Right forelimb (tissue), 1 donor: Measurements from ENCODE around the gene EVL.

ENCODE experiments used
- DNase-seq: peaks from one replicate; pipeline ENCODE4 v3.0.0-alpha.2; 2018

The EVL gene

DNA sequence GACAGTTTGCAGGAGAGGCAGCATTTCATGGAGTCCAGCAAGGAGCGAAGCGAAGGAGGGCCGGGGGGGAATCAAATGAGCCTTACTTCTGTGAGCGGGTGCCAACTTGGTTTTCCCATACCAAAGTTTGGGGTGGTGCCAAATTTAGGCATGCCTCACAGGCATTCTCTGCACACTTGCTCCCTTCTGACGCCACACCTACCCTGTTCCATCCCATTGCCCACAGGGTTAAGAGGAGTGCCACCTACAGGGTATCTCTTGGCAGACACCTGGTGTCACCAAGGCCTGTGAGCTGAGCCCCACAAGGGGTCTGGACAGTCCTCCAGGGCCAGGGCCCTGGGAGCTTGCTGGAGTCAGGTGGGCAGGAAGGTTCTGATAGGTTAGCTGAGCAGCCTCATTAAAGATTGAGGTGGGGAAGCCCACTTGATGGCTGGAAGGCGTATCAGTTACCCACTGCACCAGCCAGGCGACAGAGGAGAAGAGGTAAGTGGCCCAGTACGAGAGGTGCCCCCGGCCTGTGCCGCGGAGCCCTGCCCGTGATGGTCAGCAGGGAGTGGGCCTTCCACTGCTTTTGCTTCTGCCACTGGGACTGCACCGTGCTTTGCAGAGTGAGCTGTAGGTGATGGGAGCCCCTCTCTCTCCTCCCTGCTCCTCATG lies 49.0 kb downstream of the EVL start:
- DNase-seq = no peak

DNA sequence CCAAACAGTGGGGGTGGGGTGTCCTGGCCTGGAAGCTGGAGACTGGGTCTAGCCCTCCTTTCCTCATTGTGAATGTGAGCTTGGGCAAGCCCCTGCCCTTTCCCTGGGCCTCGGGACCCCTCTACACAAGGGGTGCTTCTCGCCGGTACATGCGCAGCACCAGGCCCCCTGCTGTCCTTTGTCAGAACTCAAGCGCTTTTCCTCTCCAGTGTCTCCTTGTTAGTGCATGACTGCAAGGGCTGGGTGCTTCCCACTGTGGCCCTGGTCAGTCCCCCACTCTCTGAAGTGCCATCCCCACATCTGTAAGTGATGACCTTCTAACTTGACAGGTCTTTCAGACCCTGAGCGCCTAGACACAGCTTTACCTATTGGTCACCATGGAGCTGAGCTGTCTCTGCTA lies 50.0 kb downstream of the EVL start:
- DNase-seq = no peak

DNA sequence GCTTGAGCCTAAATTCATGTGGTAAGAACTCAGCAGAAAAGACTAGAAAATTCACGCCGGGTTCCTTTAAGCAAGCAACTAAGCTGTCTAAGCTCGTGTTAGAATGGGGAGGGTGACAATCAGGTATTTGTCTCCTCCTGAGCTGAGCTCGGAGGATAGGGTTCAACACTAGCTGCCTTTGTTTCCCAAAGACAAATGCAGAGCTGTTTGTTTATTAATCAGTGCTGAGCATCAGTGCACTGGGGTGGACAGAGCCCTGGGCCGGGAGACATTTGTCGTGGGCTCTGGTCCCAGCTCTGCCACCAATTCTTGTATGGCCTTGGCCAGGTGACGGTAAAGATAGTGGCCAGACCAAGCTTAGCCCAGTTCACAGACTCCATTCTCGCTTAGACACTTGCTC lies 50.5 kb downstream of the EVL start:
- no peak for DNase-seq

DNA sequence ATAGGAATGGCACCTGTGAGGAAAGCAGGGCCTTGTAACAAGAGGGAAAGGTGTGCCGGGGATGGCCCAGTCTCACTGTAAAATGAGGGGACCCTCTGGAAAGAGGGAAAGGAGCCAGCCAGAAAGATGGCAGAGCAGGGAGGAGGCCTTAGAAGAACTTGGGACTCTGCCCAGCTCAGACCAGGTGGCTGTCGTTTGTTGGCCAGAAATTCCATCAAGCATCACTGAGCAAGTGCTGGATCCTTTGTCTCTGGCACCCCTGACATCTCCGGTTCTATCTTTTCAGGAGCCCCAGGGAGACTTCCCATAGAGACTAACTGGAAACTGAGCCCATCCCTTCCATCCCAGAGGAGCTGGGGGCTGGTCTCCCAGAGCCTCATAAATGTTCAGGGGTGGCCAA lies 50.9 kb downstream of the EVL start:
- no peak for DNase-seq

DNA sequence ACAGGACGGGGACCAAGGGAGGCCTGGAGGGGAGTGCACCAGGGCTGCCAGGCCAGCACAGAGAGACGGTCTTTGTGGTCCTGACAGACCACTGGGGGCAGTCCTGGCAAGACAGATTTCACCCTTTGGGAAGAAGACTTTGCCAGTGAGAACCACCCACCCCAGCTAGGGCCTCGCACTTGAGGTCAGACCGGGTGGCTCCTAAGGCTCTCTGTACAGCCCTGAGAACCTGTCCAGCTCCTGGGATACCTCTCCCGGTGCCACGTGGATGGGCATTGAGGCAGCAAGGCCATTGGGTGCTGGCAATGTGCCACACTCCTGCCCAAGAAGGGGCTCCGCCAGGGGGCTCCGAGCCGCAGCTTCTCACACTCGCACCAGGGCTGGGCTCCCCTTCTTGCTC lies 51.8 kb downstream of the EVL start:
- DNase-seq = no peak

DNA sequence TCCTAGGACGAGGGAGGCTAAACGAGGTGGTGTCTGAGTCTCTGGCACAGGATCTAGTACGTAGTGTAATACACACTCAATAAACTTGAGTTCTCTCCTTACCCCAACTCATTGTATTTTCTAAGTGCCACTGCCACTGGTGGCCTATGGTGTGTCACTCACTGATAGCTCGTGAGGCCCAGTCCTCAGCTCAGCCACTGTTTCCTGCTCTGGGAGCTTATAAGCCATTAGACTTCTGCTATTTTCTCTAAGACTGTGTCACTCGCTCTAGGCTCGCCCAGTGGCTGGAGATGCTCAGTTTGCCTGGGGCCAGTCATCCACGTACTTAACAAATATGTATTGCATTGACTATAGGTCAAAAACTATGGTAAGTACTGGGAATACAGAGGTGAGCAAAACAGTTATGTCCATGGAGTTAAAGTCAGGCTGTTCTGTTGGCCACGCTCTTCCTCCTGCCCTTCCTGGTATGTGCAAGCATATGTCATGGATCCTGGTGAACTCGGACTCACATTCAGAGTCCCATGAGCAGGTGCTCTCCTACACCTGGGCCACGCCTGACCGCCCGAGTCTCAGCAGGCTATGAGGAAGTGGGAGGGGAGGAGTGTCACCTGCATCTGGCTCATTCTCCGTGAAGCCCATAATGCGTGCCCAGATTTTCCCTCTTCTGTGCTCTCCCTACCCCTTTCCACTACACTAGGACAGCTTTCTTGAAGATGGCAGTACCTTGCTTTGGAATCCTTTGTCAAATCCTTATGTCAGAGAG lies 52.6 kb downstream of the EVL start:
- no peak for DNase-seq

DNA sequence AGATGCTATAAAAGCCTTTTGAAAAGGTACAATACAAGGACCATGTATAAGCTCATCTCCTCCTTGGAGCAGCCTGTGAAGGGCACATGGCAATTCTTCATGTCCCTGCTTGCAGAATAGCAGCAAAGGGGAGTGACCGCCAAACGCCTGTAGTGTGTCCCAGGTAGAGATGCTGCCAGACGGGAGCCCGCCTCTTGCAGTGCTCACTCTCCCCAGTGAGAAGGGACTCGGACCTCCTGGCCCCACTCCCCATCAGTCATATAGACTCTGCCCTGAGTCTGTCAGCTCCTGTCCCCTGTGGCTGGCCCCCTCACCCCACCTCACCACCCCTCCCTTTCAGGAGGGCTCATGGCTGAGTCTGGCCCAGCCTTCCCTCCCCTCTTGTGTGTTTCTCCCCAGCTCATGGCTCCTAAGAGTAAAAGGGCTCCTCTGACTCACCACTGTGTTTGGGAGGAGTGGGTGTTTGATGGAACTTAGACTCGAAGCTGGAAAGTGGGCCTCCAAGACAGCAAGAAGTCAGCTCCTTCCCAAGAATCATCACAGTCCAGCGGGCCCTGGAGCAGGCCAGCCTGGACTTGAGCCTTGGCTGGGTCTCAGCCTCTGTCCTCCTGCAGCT lies 53.3 kb downstream of the EVL start:
- no peak for DNase-seq

DNA sequence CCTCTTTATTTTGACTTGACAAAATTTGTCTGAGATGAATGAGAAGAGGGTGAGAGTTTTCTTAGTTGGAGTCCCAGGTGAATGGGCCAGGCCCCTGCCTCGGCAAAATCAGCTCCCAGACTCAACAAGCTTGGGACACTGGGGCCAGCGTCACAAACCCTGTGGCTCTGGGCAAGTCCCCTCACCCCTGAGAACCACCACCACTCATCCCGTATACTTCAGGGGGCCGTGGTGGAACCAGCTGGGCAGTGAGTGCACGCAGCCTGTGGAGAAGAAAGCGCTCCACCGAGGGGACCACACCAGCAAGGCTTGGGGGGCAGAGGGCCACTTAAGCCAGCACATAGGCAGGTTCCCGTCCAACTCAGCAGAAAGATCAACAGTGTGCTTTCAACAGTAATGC lies 54.0 kb downstream of the EVL start:
- no peak for DNase-seq

DNA sequence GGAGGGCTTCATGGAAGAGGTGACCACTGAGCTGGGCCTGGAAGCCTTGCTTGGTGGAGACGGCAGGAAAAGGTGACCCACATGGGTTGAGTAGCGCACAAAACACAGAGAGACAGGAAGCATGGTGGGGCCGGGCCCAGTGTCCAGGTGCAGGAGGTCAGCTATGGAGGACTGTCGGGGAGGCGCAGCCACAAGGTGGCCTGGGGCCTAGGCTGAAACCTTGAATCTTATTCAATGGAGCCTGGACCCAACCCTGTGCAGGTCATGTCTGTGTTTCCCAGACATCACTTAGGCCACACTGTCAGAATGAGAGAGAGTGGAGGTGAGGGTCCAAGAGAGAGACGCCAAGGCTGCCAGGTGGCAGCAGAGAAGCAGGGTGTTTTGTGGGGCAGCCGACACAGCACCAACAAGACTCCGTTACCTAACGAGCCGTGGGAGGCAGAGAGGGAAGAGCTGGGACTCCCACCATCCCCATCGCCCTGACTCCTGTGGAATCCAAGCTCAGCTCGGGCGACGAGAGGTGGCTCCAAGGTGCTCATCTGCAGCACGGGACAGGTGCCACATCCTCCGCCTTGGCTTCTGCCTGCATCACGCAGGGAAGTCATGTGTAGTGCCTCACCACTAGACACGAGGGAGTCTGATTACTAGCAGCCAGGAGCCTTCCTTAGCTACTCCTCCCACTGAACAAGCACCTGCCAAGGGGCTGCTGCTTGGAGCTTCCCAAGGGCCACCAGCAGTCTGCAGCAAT lies 55.5 kb downstream of the EVL start:
- DNase-seq = no peak

DNA sequence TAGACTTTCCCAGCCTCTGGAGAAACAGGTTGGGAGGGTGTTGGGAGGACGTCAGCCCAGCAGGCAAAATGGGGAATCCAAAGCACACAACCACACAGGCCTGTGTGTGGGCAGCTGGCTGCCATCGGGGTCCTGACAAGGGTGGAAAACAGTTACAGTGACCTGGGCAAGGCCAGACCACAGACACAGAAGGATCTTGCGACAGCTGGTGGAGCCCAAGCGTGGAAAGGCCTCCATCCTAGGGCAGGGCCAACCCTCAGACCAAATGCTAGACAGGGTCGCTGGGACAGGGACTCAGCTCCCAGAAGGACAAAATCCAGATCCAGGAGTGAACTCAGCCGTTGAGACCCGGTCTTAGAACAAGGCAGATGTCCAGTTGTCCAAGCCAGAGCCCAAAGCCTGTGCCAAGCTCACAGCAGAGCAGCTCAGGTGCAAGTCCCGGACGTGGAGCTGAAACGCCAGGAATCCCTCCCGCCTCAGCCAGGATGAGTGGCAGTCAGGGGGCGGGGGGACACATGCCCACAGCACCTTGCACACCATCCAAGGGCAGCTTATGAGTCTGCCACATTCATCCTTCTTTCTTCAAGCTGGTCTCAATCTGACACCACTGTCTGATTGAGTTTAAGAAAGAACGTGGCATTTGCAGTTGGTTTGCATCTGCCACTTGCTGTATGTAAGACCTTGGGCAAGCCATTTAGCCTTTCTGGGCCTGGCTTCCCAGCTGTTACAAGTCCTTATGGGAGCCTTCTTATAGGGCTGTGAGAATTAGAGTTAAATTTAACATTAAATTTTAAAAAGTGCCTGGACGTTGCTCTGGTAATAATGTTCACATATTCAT lies 56.6 kb downstream of the EVL start:
- no peak for DNase-seq

DNA sequence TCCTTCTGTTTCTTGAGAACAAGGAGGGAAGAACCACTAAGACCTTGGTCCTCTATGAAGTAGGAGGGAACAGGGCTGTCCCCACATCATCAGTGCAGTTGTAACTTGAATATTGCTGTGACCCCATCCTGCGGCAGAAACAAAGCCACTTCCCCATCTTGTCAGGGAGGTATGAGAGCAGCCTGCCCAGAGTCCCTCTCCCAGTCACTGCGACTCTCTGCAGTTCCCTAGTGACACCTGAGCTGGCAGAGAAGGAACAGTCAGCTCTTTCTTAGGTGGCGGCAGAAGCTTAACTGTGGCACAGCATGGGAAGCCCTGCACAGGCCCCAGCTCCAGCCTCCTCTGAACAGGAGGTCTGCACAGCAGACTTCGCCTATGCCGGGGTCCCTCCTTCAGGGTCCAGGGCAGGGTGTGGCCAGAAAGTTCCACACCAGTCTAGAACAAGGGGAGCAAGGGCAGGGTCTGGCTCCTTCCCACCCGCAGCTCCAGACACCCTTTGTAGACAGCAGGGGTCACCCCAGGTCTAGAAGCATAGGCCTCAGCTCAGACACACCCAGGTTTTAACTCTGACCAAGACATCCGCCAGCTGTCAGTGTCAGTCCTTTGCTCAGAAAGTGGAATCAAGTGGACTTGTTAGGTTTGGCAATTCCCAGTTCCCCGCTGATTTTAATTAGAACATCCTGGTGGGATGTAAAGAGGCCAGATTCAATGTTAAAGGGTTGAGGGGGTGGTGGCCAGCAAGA lies 57.4 kb downstream of the EVL start:
- DNase-seq = no peak

DNA sequence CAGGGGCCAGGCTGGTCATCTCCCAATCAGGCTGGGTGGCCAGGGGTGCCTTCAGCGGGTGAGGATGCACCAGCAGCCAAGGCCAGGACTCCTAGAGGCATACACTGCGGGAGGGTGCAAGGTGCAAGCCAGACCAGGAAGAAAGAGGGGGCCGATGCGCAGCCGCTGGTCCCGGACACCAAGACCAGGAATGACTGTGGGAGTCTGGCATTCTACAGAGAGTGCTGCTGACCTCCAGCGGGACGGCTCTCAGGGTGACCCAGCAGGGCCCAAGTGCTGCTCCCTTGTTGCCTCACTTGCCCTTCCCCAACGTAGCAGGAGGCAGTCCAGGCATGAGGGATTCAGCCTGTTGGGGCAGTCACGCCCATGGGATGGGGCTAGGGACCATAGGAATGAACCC lies 58.4 kb downstream of the EVL start:
- no peak for DNase-seq

DNA sequence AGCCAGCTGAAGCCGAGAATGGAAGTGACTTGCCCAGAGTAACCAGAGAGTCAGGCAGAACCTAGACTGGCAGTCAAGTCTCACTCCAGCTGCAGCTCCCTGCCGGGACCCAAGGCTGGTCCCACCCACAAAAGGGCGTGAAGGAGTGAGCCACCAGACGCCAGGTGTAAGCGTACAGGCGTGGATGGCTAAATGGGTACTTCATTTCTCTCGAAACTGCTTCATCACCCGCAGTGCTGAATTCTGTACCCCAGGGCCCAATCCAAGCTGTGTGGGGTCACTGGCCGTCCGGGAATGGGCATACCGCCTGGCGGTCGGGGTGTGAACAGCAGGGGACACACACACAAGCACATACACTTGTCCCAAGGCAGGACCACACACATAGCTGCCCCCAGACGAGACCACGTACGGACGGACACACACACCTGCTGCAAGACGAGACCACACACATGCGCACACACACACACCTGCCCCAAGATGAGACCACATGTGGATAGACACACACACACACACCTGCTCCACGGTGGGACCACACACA lies 59.4 kb downstream of the EVL start:
- no peak for DNase-seq

DNA sequence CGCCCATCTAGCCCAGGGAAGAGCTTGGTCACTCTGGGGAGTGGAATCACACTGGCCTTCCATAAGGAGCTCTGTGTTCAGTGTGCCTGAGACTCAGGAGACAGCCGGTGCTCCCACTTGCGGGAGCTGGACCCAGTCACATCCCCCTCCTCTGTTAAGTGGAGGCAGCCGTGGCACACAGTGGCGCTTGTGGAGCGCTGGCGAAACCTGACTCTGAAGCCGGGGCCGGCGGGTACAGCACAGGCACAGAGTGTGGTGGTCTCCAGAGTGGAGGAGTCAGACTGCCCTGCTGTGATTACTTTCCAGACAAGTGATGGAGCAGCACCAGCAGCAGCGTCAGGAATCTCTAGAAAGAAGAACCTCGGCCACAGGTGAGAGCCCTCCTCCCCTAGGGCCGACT lies 61.2 kb downstream of the EVL start:
- DNase-seq = no peak

DNA sequence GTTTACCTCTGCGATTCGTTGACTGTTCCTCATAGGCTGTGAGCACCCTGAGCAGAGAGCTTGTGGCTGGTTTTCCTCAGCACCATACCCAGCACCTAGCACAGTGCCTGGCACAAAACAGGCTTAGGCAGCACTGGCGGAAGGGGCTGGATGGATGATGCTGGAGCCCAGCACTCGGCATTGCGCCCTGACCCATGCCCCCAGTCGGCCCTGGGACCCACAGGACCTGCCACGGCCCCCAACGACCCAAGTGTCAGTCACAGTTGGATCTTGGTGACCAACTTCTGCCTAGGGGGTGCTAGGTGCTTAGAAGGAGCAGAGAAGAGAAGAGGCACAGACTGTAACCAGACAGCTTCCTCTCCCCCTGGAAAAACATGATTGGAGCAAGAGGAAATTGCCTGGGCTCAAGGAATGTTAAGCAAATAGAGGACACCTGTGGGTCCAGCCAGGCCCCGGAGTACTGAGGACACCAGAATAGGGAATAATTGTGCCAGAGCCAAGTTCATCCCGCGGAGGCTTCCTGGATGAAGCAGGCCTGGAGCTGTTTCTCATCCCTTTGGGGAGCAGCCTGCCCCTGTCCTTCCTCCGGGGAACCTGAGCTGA lies 62.7 kb downstream of the EVL start:
- no peak for DNase-seq

DNA sequence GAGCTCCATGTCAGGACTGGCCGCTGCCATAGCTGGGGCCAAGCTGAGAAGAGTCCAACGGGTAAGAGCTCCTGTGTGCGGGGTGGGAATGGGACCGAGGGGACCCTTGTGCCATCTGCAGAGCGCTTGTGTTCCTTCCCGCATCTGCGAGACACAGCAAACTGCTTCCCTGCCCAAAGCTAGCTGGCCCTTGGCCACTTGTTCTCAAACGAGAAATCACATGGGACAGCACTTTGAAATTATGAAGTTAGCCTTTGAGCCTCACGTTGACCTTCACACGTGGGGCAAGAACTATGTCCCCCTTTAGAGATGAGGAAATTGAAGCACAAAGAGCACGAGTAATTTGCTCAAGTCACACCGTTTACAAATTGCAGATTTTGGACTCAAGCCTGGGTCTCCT lies 63.5 kb downstream of the EVL start:
- DNase-seq = no peak

DNA sequence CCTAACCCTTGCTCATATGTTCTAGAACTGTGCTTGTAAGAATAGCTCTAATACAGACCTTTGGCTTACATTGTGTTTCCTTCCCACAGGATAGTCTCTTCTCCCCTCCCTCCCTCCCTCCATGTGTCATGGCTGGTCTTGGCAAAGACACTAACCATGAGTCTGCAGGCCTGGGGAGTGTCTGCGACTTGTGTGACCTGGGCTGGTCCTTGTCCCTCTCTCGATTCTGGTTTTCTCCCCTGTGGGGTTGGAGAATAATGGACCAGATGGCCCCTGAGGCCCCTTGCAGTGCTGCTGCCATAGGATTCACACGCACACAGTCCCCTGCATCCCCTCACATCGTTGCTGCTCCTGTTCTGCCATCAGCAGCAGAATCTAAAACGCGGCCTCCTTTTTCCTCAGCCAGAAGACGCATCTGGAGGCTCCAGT lies 64.0 kb downstream of the EVL start:
- no peak for DNase-seq

DNA sequence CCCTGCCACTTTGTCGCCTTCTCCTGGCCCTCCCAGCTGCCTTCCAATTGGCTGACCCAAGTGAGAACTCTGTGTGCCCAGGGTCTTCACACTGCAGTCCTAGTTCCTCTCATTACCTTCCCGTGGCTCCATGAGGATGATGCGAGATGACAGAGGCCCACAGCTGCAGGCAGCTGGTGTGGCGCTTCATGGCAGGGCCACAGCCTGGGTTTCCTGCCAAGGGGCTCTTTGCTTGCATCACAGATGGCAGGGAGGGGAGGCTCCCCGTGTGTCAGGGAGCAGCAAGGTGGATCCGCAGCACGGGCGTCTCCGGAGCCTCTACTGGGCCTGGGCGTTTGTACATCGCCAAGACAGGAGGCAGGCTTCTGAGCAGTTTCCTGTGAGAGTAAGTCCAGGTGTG lies 65.3 kb downstream of the EVL start:
- no peak for DNase-seq

DNA sequence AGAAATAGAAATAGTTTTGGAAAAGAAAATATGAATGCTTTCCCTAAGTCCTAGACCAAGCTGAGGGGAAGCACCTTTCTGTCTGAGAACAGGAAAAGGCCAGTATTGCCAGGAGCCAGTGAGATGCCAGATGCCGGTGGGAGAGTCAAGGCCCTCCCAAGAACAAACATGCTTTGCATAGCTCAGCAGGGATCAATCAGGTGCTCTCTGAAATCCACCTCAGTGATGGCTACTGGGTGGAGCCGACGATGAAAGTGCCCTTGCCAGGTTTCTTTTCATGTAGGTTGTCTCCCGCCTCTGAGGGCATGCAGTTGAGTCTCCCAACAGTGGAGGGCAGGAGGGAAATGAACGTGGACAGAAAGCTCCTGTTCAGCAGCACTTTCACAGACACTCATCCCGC lies 66.0 kb downstream of the EVL start:
- DNase-seq = no peak

DNA sequence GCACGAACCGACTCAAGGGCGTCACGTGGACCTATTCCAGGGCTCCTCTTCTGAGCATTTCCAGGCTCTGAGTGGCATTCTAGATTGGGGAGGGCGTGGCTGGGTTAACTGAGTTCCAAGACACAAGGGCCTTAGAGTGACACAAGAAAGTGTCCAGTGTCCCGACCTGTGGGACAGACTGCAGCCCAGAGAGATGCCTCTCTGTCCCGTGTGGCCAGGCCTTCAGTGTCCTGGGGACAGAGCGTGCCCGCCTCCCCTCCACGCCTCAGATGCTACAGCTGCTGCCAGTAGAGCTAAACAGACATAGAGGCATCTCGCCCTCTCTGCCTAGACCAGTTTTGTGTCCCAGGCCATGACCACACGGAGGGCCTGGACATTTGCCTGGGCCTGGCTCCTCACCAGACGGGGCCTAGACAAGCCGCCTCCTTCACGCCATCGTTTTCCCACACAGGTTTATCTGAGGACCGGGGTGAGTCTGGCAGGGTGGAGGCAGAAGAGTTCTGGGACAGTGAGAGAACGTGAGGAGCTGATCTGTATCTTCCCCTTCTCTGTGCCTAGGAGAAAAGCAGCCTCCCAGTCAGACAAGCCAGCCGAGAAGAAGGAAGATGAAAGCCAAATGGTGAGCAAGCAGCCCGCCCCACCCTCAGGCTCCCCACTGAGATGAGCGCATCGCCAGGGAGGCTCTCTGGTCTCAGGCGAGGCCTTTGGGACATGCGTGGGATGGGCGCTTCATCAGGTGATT lies 67.1 kb downstream of the EVL start:
- no peak for DNase-seq
